PC-9 (cell line): ENCODE data around the gene APLN. TPM values are rescaled to one million over a fixed set of nuclear protein-coding genes. Genes with fewer than 3 reads are reported as not detected.

Experiments
- BruUV-seq: library from RNA; stranded (reverse); fragments of 400-500 nt; replicated peaks from 2 replicates; lab custom pipeline; 2021; lab: Mats Ljungman, UMichigan
- CTCF ChIA-PET: fragments of 300-600 bp; sonication (Branson Sonifier 250); formaldehyde crosslinking; loops from one replicate; lab custom pipeline; 2022; ENCODE audit warnings: antibody characterized with exemption; lab: Charles Lee
- POLR2A ChIA-PET: fragments of 300-600 bp; sonication (Branson Sonifier 250); formaldehyde crosslinking; loops from one replicate; lab custom pipeline; 2022; ENCODE audit warnings: antibody characterized with exemption; ENCODE audit not compliant: unreplicated experiment; lab: Charles Lee
- DNase-seq, 2 experiments: peaks; one replicate each; pipeline versions ENCODE4 v3.0.0 to v3.0.0-alpha.2; 2015 to 2022; ENCODE audit warnings: mixed read lengths in 1 of 2
- H2AFZ ChIP-seq: fragments of 200-600 bp; sonication (generic); 2 replicates; pipeline ENCODE4 v1.8.1; 2017; ENCODE audit warnings: antibody characterized with exemption
- H3F3A ChIP-seq: fragments of 200-600 bp; sonication (generic); 2 replicates; pipeline ENCODE4 v1.8.1; 2017; ENCODE audit warnings: antibody characterized with exemption, mild to moderate bottlenecking, low read depth; ENCODE audit not compliant: insufficient read depth
- H3K27ac ChIP-seq: fragments of 200-600 bp; sonication (generic); 2 replicates; pipeline ENCODE4 v1.6.1; 2016; ENCODE audit warnings: mixed run types
- H3K27me3 ChIP-seq: fragments of 200-600 bp; sonication (generic); 2 replicates; pipeline ENCODE4 v1.6.1; 2016; ENCODE audit warnings: low read depth, mixed run types; ENCODE audit not compliant: insufficient read depth
- H3K36me3 ChIP-seq: fragments of 200-600 bp; sonication (generic); 2 replicates; pipeline ENCODE4 v1.6.1; 2016; ENCODE audit warnings: low read depth, mixed run types
- H3K4me1 ChIP-seq: fragments of 200-600 bp; sonication (generic); replicated peaks from 2 replicates; pipeline ENCODE4 v1.6.1; 2016; ENCODE audit warnings: mixed run types; ENCODE audit not compliant: insufficient read depth
- H3K4me2 ChIP-seq: fragments of 200-600 bp; sonication (generic); 2 replicates; pipeline ENCODE4 v1.6.1; 2017; ENCODE audit warnings: mixed run types
- H3K4me3 ChIP-seq: fragments of 200-600 bp; sonication (generic); 2 replicates; pipeline ENCODE4 v1.6.1; 2016; ENCODE audit warnings: mixed run types
- H3K79me2 ChIP-seq: fragments of 200-600 bp; sonication (generic); 2 replicates; pipeline ENCODE4 v1.6.1; 2017; ENCODE audit warnings: low read depth, mixed run types
- H3K9me2 ChIP-seq: fragments of 200-600 bp; sonication (generic); 2 replicates; pipeline ENCODE4 v1.8.1; 2017; ENCODE audit warnings: mild to moderate bottlenecking; ENCODE audit not compliant: insufficient read depth
- H3K9me3 ChIP-seq: fragments of 200-600 bp; sonication (generic); 2 replicates; pipeline ENCODE4 v1.8.1; 2016; ENCODE audit warnings: low read depth; ENCODE audit not compliant: insufficient read depth
- H4K20me1 ChIP-seq: fragments of 200-600 bp; sonication (generic); 2 replicates; pipeline ENCODE4 v1.8.1; 2017; ENCODE audit not compliant: insufficient read depth
- EZH2 ChIP-seq: fragments of 200-600 bp; sonication (generic); IDR thresholded peaks from 2 replicates; pipeline ENCODE4 v1.8.0; 2017; ENCODE audit warnings: antibody characterized with exemption, low read depth
- intact Hi-C: fragments of 100-400 bp; cut with micrococcal nuclease; formaldehyde crosslinking; loops from one replicate; pipeline ENCODE4 v1.10.0; 2022; ENCODE audit not compliant: unreplicated experiment
- total RNA-seq: library from RNA; stranded (reverse); gene quantifications from 2 replicates; pipeline ENCODE4 v1.2.3, GENCODE V29; 2021
- TF ChIP-seq, protein P1 (sequence below): fragments of 200-600 bp; sonication (generic); conservative IDR thresholded peaks from 2 replicates; pipeline ENCODE4 v1.6.1; 2017; ENCODE audit warnings: mixed run types, antibody characterized with exemption, mild to moderate bottlenecking, moderate library complexity

APLN gene
- total RNA-seq, 1 experiment from 2014 or later: 0.13 TPM

DNA sequence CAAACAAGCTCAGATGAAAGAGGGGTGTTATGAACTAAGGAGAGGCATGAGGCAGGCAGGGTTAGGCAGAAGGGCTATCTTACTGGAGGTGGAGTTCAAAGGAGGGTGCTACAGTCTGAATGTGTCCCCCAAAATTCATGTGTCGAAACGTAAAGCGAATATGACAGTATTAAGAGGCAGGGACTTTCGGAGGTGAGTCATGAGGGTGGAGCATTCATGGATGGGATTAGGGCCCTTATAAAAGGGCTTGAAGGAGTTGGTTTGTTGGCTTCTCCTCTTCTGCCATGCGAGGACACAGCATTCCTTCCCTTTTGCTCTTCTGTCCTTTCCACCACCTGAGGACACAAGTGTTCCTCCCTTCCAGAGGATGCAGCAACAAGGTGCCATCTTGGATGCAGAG is 22.9 kb downstream of the APLN start:
- intact Hi-C loops: loop anchor here (10.0 kb wide), 1 partner anchor 193 kb away; no protein-coding TSS in a partner anchor
- no peaks in the 10 kb centered on the region for H3K9me3 ChIP-seq
- H3K9me2 ChIP-seq: no peaks in the 10 kb centered on the region
- POLR2A ChIA-PET: no interaction called here
- no TSS peak for BruUV-seq
- TF ChIP-seq EZH2: no peak
- TF ChIP-seq, protein P1, sequence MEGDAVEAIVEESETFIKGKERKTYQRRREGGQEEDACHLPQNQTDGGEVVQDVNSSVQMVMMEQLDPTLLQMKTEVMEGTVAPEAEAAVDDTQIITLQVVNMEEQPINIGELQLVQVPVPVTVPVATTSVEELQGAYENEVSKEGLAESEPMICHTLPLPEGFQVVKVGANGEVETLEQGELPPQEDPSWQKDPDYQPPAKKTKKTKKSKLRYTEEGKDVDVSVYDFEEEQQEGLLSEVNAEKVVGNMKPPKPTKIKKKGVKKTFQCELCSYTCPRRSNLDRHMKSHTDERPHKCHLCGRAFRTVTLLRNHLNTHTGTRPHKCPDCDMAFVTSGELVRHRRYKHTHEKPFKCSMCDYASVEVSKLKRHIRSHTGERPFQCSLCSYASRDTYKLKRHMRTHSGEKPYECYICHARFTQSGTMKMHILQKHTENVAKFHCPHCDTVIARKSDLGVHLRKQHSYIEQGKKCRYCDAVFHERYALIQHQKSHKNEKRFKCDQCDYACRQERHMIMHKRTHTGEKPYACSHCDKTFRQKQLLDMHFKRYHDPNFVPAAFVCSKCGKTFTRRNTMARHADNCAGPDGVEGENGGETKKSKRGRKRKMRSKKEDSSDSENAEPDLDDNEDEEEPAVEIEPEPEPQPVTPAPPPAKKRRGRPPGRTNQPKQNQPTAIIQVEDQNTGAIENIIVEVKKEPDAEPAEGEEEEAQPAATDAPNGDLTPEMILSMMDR: no peak
- H2AFZ ChIP-seq: no peak overlapping the region
- H3K4me1 ChIP-seq: no peaks in the 10 kb centered on the region
- H3K27ac ChIP-seq: no peak overlapping the region
- no peak overlapping the region for H3K4me2 ChIP-seq
- no peaks in the 10 kb centered on the region for H3K79me2 ChIP-seq
- H3K36me3 ChIP-seq: no peaks in the 10 kb centered on the region
- no peak overlapping the region for H3K4me3 ChIP-seq
- CTCF ChIA-PET: no interaction called here
- H3F3A ChIP-seq: no peaks in the 10 kb centered on the region
- no peaks in the 10 kb centered on the region for H4K20me1 ChIP-seq
- H3K27me3 ChIP-seq: no peaks in the 10 kb centered on the region
- no peak for DNase-seq

DNA sequence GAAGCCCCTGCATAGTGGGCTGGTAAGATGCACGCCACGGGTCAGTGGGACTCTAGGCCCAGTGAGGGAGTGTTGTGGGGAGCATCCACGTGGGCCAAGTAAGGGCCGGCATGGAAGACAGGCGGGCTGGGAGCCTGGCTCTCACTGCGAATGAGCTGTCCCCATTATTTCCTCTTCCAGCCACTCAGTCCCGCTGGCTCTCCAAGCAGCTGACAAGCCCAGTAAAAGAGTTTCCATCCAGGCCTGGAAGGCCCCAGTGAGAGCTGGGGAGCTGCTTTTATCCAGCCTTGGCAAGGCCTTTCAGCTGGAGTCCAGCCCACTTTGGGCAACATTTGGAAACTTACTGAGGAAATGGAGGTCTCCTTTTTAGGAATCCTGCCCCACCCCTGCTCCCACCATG is 24.9 kb downstream of the APLN start:
- Histone ChIP-seq H3K9me3 (no peaks in the 10 kb centered on the region), H3F3A (no peaks in the 10 kb centered on the region), H3K4me1 (peaks cover 14% of the 10 kb centered on the region), H3K4me2 (no peak overlapping the region), H3K27ac (no peak overlapping the region), H3K27me3 (no peaks in the 10 kb centered on the region), H3K4me3 (no peak overlapping the region), H4K20me1 (no peaks in the 10 kb centered on the region), H3K36me3 (no peaks in the 10 kb centered on the region), H3K9me2 (no peaks in the 10 kb centered on the region), H2AFZ (no peak overlapping the region), H3K79me2 (no peaks in the 10 kb centered on the region)
- TF ChIP-seq, protein P1: no peak
- TF ChIP-seq EZH2: no peak
- DNase-seq: no peak
- BruUV-seq: no TSS peak
- POLR2A ChIA-PET: no interaction called here
- CTCF ChIA-PET: no interaction called here
- intact Hi-C loops: loop anchor here (10.0 kb wide), 1 partner anchor 195 kb away; no protein-coding TSS in a partner anchor

DNA sequence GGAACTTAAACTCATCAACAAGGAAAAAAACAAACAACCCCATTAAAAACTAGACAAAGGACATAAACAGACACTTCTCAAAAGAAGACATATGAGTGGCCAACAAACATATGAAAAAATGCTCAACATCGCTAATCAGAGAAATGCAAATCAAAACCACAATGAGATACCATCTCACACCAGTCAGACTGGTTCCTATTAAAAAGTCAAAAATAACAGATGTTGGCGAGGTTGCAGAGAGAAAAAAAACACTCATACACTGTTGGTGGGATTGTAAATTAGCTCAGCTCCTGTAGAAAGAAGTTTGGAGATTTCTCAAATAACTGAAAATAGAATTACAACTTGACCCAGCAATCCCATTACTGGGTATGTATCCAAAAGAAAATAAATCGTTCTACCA is 28.7 kb downstream of the APLN start:
- no peaks in the 10 kb centered on the region for H3K27me3 ChIP-seq
- no peaks in the 10 kb centered on the region for H3K79me2 ChIP-seq
- peak in 1 of 2 experiments; percentile 55 for DNase-seq
- H3K27ac ChIP-seq: no peak overlapping the region
- H2AFZ ChIP-seq: no peak overlapping the region
- no peaks in the 10 kb centered on the region for H3K36me3 ChIP-seq
- POLR2A ChIA-PET: no interaction called here
- H3K9me3 ChIP-seq: no peaks in the 10 kb centered on the region
- BruUV-seq: no TSS peak
- TF ChIP-seq EZH2: no peak
- TF ChIP-seq, protein P1: no peak
- intact Hi-C loops: no loop called here
- no peaks in the 10 kb centered on the region for H4K20me1 ChIP-seq
- peak overlapping the region; percentile 38; the same call in 1 of the 2 replicates for H3K4me2 ChIP-seq
- no peak overlapping the region for H3K4me3 ChIP-seq
- H3K4me1 ChIP-seq: peaks cover 14% of the 10 kb centered on the region
- H3K9me2 ChIP-seq: no peaks in the 10 kb centered on the region
- CTCF ChIA-PET: no interaction called here
- no peaks in the 10 kb centered on the region for H3F3A ChIP-seq
